SK-N-SH (cell line): Measurements from ENCODE around the gene SMARCA2. TPM values are rescaled to one million over a fixed set of nuclear protein-coding genes. Genes with fewer than 3 reads are reported as not detected.

Experiments
- CTCF ChIA-PET: fragments of 300-600, 350-600 bp; formaldehyde crosslinking; extraction: SDS; loops from one replicate; lab custom pipeline; 2021; lab: Yijun Ruan, JAX
- POLR2A ChIA-PET: fragments of 350-600 bp; sonication (Branson Sonifier 250); formaldehyde crosslinking; extraction: SDS; loops from one replicate; lab custom pipeline; 2020; ENCODE audit warnings: antibody characterized with exemption, inconsistent platforms; lab: Yijun Ruan, JAX
- DNase-seq: peaks from one replicate; pipeline ENCODE4 v3.0.0; 2012
- H2AFZ ChIP-seq: fragments of 200-600 bp; sonication (generic); 2 replicates; pipeline ENCODE4 v1.8.1; 2016; ENCODE audit warnings: antibody characterized with exemption, mild to moderate bottlenecking, low read depth
- H3F3A ChIP-seq: fragments of 200-600 bp; sonication (generic); replicated peaks from 2 replicates; pipeline ENCODE3; 2016; ENCODE audit warnings: antibody characterized with exemption, mild to moderate bottlenecking; ENCODE audit not compliant: insufficient read depth
- H3K27ac ChIP-seq, 2 experiments: fragments of 200-500 bp in 1 of 2; fragments of 200-600 bp in 1 of 2; sonication (Bioruptor generic) in 1 of 2; sonication (generic), shearing (Covaris generic) in 1 of 2; 2 replicates each; pipeline versions ENCODE4 v1.5.1 to v1.6.1; 2014 to 2016; ENCODE audit warnings: low read depth in 2 of 2, inconsistent platforms in 1 of 2, low read length in 1 of 2, mild to moderate bottlenecking in 1 of 2, mixed read lengths in 1 of 2
- H3K27me3 ChIP-seq: fragments of 200-600 bp; sonication (generic), shearing (Covaris generic); 2 replicates; pipeline ENCODE4 v1.6.1; 2016; ENCODE audit warnings: mixed run types; ENCODE audit not compliant: insufficient read depth
- H3K36me3 ChIP-seq, 2 experiments: fragments of 200-500 bp in 1 of 2; fragments of 200-600 bp in 1 of 2; sonication (Bioruptor generic) in 1 of 2; sonication (generic) in 1 of 2; replicated peaks in 1 of 2; 2 replicates each; pipeline versions ENCODE3 to v1.5.1; 2014 to 2016; ENCODE audit warnings: low read length in 1 of 2, mild to moderate bottlenecking in 1 of 2; ENCODE audit not compliant: insufficient read depth in 2 of 2, control insufficient read depth in 1 of 2
- H3K4me1 ChIP-seq, 2 experiments: fragments of 200-500 bp in 1 of 2; fragments of 200-600 bp in 1 of 2; sonication (Bioruptor generic) in 1 of 2; sonication (generic), shearing (Covaris generic) in 1 of 2; 2 replicates each; pipeline versions ENCODE4 v1.5.1 to v1.6.1; 2014 to 2016; ENCODE audit warnings: low read depth in 1 of 2, low read length in 1 of 2, mixed run types in 1 of 2; ENCODE audit not compliant: insufficient read depth in 2 of 2, control insufficient read depth in 1 of 2
- H3K4me2 ChIP-seq: fragments of 200-600 bp; sonication (generic), shearing (Covaris generic); 2 replicates; pipeline ENCODE4 v1.6.1; 2017; ENCODE audit warnings: mixed run types
- H3K4me3 ChIP-seq, 2 experiments: fragments of 200-500 bp in 1 of 2; fragments of 200-600 bp in 1 of 2; sonication (Bioruptor generic) in 1 of 2; sonication (generic), shearing (Covaris generic) in 1 of 2; 2 replicates each; pipeline versions ENCODE4 v1.5.1 to v1.8.1; 2014 to 2016; ENCODE audit warnings: low read depth in 2 of 2, inconsistent platforms in 1 of 2, low read length in 1 of 2, mild to moderate bottlenecking in 1 of 2, mixed read lengths in 1 of 2, moderate library complexity in 1 of 2
- H3K79me2 ChIP-seq: fragments of 200-600 bp; sonication (generic); 2 replicates; pipeline ENCODE4 v1.8.1; 2017; ENCODE audit warnings: mild to moderate bottlenecking; ENCODE audit not compliant: insufficient read depth
- H3K9ac ChIP-seq: fragments of 200-600 bp; sonication (generic); 2 replicates; pipeline ENCODE4 v1.6.1; 2017; ENCODE audit warnings: mixed run types
- H3K9me2 ChIP-seq: fragments of 200-600 bp; sonication (generic); 2 replicates; pipeline ENCODE4 v1.6.1; 2017; ENCODE audit warnings: mixed run types
- H3K9me3 ChIP-seq: fragments of 200-600 bp; sonication (generic); 2 replicates; pipeline ENCODE4 v1.6.1; 2017; ENCODE audit warnings: mixed run types, mild to moderate bottlenecking, moderate library complexity
- H4K20me1 ChIP-seq: fragments of 200-600 bp; sonication (generic); 2 replicates; pipeline ENCODE4 v1.6.1; 2017; ENCODE audit warnings: mild to moderate bottlenecking, mixed run types; ENCODE audit not compliant: insufficient read depth
- CHD2 ChIP-seq: fragments of 150-350 bp; IDR thresholded peaks from 2 replicates; pipeline ENCODE4 v1.6.1; 2018; ENCODE audit warnings: low read length; ENCODE audit not compliant: partially characterized antibody
- EP300 ChIP-seq, 2 experiments: IDR thresholded peaks; 2 replicates each; pipeline versions ENCODE4 v1.4.0 to v1.6.1; 2012; ENCODE audit warnings: borderline replicate concordance in 1 of 2, low read depth in 1 of 2, low read length in 1 of 2
- FOXM1 ChIP-seq: IDR thresholded peaks from 2 replicates; pipeline ENCODE4 v1.4.0; 2012; ENCODE audit warnings: low read depth, mild to moderate bottlenecking
- JUND ChIP-seq: IDR thresholded peaks from 2 replicates; pipeline ENCODE4 v1.4.0; 2012
- MEF2A ChIP-seq: IDR thresholded peaks from 2 replicates; pipeline ENCODE4 v1.4.0; 2012; ENCODE audit warnings: low read depth, borderline replicate concordance
- NRF1 ChIP-seq: IDR thresholded peaks from 2 replicates; pipeline ENCODE4 v1.6.1; 2012; ENCODE audit warnings: low read depth, mild to moderate bottlenecking, low read length
- RAD21 ChIP-seq: IDR thresholded peaks from 2 replicates; pipeline ENCODE4 v1.6.1; 2012; ENCODE audit warnings: mild to moderate bottlenecking, low read length
- REST ChIP-seq: IDR thresholded peaks from 2 replicates; pipeline ENCODE4 v1.6.1; 2012; ENCODE audit warnings: mild to moderate bottlenecking, low read depth, low read length, moderate library complexity
- TAF1 ChIP-seq: IDR thresholded peaks from 2 replicates; pipeline ENCODE4 v1.6.1; 2012; ENCODE audit warnings: low read depth, mild to moderate bottlenecking, low read length, moderate library complexity, borderline replicate concordance
- TEAD4 ChIP-seq: IDR thresholded peaks from 2 replicates; pipeline ENCODE4 v1.4.0; 2012; ENCODE audit warnings: mild to moderate bottlenecking, borderline replicate concordance; ENCODE audit not compliant: insufficient read depth
- YY1 ChIP-seq: IDR thresholded peaks from 2 replicates; pipeline ENCODE4 v1.4.0; 2012; ENCODE audit warnings: low read depth, mild to moderate bottlenecking
- WGBS: methylation state at CpG from one replicate; pipeline ENCODE4 v1.1.6; 2017; ENCODE audit warnings: low lambda C conversion rate; 5-methylcytosine and 5-hydroxymethylcytosine counted together
- polyA plus RNA-seq, 3 experiments: library from polyadenylated mRNA; depleted of rRNA; stranded (reverse); fragments of >200 nt; gene quantifications; 2 replicates each; pipeline ENCODE4 v1.2.3, GENCODE V29; 2012

Gene SMARCA2
- polyA plus RNA-seq, 1 of the 3 experiments (the other 2 are of a cell fraction), result 17.4 TPM

- Histone ChIP-seq H3K9ac (no peak overlapping the region), H3K9me3 (no peaks in the 10 kb centered on the region), H3K4me2 (no peak overlapping the region), H3K27me3 (no peaks in the 10 kb centered on the region), H3K4me3 (no peak overlapping the region), H3K9me2 (no peaks in the 10 kb centered on the region), H3K27ac (no peak overlapping the region), H3K36me3 (no peaks in the 10 kb centered on the region), H3K4me1 (no peaks in the 10 kb centered on the region), H4K20me1 (no peaks in the 10 kb centered on the region), H3F3A (no peaks in the 10 kb centered on the region), H2AFZ (no peak overlapping the region), H3K79me2 (no peaks in the 10 kb centered on the region)
- ChIA-PET POLR2A (no interaction called here), CTCF (no interaction called here)
- no peak for TF ChIP-seq TEAD4
- no peak for TF ChIP-seq MEF2A
- no peak for TF ChIP-seq NRF1
- no peak for TF ChIP-seq YY1
- DNase-seq, result no peak
- 7% methylated on average over 1 of the region's 1 CpG for WGBS
Measured at GRCh38 chr9:1969898-1970297, 45.2 kb upstream of the SMARCA2 start.

GRCh38 chr9:1972672-1973071, 42.5 kb upstream of the SMARCA2 start:
- DNase-seq, result no peak
- H3K4me2 ChIP-seq, result no peak overlapping the region
- H3K4me3 ChIP-seq, result no peak overlapping the region
- TF ChIP-seq FOXM1, result no peak
- TF ChIP-seq TAF1, result no peak
- no peak for TF ChIP-seq EP300 (IDR thresholded peaks at IDR 0.05; ENCODE audit: borderline replicate concordance in 1 of 2, low read depth in 1 of 2, low read length in 1 of 2)
- TF ChIP-seq NRF1, result no peak
- TF ChIP-seq RAD21, result no peak
- no peak for TF ChIP-seq CHD2
- no peak for TF ChIP-seq MEF2A
- no peak for TF ChIP-seq REST
- no peak for TF ChIP-seq JUND
- no peaks in the 10 kb centered on the region for H3K9me2 ChIP-seq
- H4K20me1 ChIP-seq, result no peaks in the 10 kb centered on the region
- H3K27ac ChIP-seq, result no peak overlapping the region
- ChIA-PET POLR2A (no interaction called here), CTCF (no interaction called here)
- H3F3A ChIP-seq, result no peaks in the 10 kb centered on the region
- no peaks in the 10 kb centered on the region for H3K9me3 ChIP-seq
- H3K4me1 ChIP-seq, result no peaks in the 10 kb centered on the region
- H3K27me3 ChIP-seq, result no peaks in the 10 kb centered on the region
- H3K9ac ChIP-seq, result no peak overlapping the region
- no peaks in the 10 kb centered on the region for H3K36me3 ChIP-seq
- H3K79me2 ChIP-seq, result no peaks in the 10 kb centered on the region
- H2AFZ ChIP-seq, result no peak overlapping the region
